MV-4-11 (cell line): ENCODE measurements around the gene RGS5.
"Not testable (repeated sequence)": the region's sequence is repeated elsewhere in the genome, so short reads cannot be mapped to it uniquely, and the experiment has no call there.

Source experiments
- DNase-seq: peaks from one replicate; lab custom pipeline; 2025; lab: John Stamatoyannopoulos, UW

The RGS5 gene

GRCh38 chr1:163202833-163203451, at the start of gene RGS5:
RGS5 (minus strand) TSS chr1:163202916; CDS start chr1:163202835, 81 bp downstream.
- DNase-seq: no peak

GRCh38 chr1:163250382-163250974, 47.8 kb upstream of the RGS5 start:
- DNase-seq: no peak

GRCh38 chr1:163248064-163248463, 45.3 kb upstream of the RGS5 start:
- no peak for DNase-seq

- not testable (repeated sequence) for DNase-seq
Measured at GRCh38 chr1:163244648-163245047, 41.9 kb upstream of the RGS5 start.

GRCh38 chr1:163241746-163242145, 39.0 kb upstream of the RGS5 start:
- no peak for DNase-seq

GRCh38 chr1:163240705-163241104, 38.0 kb upstream of the RGS5 start:
- DNase-seq: no peak

GRCh38 chr1:163233643-163234042, 30.9 kb upstream of the RGS5 start:
- not testable (repeated sequence) for DNase-seq

GRCh38 chr1:163231385-163231784, 28.7 kb upstream of the RGS5 start:
- no peak for DNase-seq

- no peak for DNase-seq
Measured at GRCh38 chr1:163230827-163231226, 28.1 kb upstream of the RGS5 start.

- not testable (repeated sequence) for DNase-seq
Measured at GRCh38 chr1:163228271-163228670, 25.6 kb upstream of the RGS5 start.

- no peak for DNase-seq
Measured at GRCh38 chr1:163227126-163227525, 24.4 kb upstream of the RGS5 start.

GRCh38 chr1:163213626-163214025, 10.9 kb upstream of the RGS5 start:
- DNase-seq: no peak

- no peak for DNase-seq
Measured at GRCh38 chr1:163211667-163212066, 9.0 kb upstream of the RGS5 start.

- DNase-seq: no peak
Measured at GRCh38 chr1:163205513-163205912, 2.8 kb upstream of the RGS5 start.

- no peak for DNase-seq
Measured at GRCh38 chr1:163203561-163203960, 845 bp upstream of the RGS5 start.

- no peak for DNase-seq
Measured at GRCh38 chr1:163201906-163202305, 810 bp downstream of the RGS5 start.

GRCh38 chr1:163197022-163197421, 5.7 kb downstream of the RGS5 start:
- no peak for DNase-seq

GRCh38 chr1:163196449-163196787, 6.3 kb downstream of the RGS5 start:
- no peak for DNase-seq

- DNase-seq: peak; percentile 49
Measured at GRCh38 chr1:163195728-163196448, 6.8 kb downstream of the RGS5 start.

- peak; percentile 61 for DNase-seq
Measured at GRCh38 chr1:163191301-163191700, 11.4 kb downstream of the RGS5 start.

GRCh38 chr1:163188947-163189346, 13.8 kb downstream of the RGS5 start:
- DNase-seq: no peak

- no peak for DNase-seq
Measured at GRCh38 chr1:163187849-163188248, 14.9 kb downstream of the RGS5 start.

- no peak for DNase-seq
Measured at GRCh38 chr1:163186862-163187261, 15.9 kb downstream of the RGS5 start.
